ENCODE results near the gene CIB4. TPM values are rescaled to one million over a fixed set of nuclear protein-coding genes. Genes with fewer than 3 reads are reported as not detected.

The CIB4 gene
- total and polyA plus RNA-seq, 2 of the 4 experiments (the other 2 are of a cell fraction): not detected

DNA sequence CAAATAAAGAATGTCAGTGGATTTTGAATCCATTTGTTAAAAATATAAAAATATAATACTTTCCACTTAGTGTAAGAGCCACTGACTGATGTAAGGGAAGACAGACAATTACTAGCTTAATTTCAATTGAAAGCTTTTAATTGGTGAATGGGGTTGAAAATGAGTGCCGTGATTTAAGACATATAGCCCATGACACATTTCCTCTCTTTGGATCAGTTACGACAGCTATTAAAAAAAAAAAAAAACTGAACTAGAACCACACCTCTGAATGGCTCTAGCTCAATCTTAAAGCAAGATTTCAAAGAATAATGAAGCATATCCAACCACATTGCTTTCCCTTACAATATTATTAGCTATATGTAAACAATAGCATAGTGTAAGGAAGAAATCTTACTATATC, 44.0 kb downstream of the CIB4 start:
- H3K4me3 ChIP-seq (ENCODE audit: insufficient read depth, low read depth, low read length): no peak overlapping the region
- no peak overlapping the region for H3K18ac ChIP-seq (ENCODE audit: low read depth, low read length)
- ATAC-seq (ENCODE audit: low read depth): no peak
- in situ Hi-C loops (cut with MboI; ENCODE audit: low sequenced_read_pairs): no loop called here
- H3K9ac ChIP-seq (ENCODE audit: low read depth, low read length): no peak overlapping the region
- dilution Hi-C loops (cut with HindIII; ENCODE audit: low sequenced_read_pairs, unreplicated experiment): no loop called here
- H3K79me1 ChIP-seq (ENCODE audit: low read depth in 1 of 2, low read length in 2 of 2): no peaks in the 10 kb centered on the region
- ChIA-PET CTCF (interaction anchor here (0.9 to 1.1 kb wide), 3 partner anchors 19 to 149 kb away, joined by 3 to 5 read pairs (median 3); no protein-coding TSS in a partner anchor), POLR2A (ENCODE audit: unreplicated experiment) (interaction anchor here (0.5 kb wide), 1 partner anchor 174 kb away, joined by 5 read pairs; no protein-coding TSS in a partner anchor)
- H3K14ac ChIP-seq (replicated peaks; ENCODE audit: low read depth, low read length): no peak overlapping the region
- no peak overlapping the region for H2BK20ac ChIP-seq (ENCODE audit: low read depth, low read length)
- no TSS peak for BruUV-seq (replicated peaks)
- TF ChIP-seq BHLHE40 (IDR thresholded peaks at IDR 0.05; ENCODE audit: low read depth, low read length): no peak
- no peak for TF ChIP-seq NFE2L2 (IDR thresholded peaks at IDR 0.05; ENCODE audit: low read depth, low read length)
- no peak for TF ChIP-seq RCOR1 (IDR thresholded peaks at IDR 0.05; ENCODE audit: insufficient replicate concordance, low read length)
- TF ChIP-seq FOS (IDR thresholded peaks at IDR 0.05; ENCODE audit: low read depth, low read length): no peak
- H2AFZ ChIP-seq (replicated peaks; ENCODE audit: low read length, poor library complexity): no peak overlapping the region
- no peak overlapping the region for H3K4me2 ChIP-seq (ENCODE audit: low read depth, low read length)
- no peak overlapping the region for H2BK15ac ChIP-seq (ENCODE audit: low read depth, low read length)
- peaks cover 35% of the 10 kb centered on the region for H3K27me3 ChIP-seq (ENCODE audit: control insufficient read depth, insufficient read depth, low read length)
- no peaks in the 10 kb centered on the region for H4K20me1 ChIP-seq (ENCODE audit: insufficient read depth, low read length)
- no peaks in the 10 kb centered on the region for H3K4me1 ChIP-seq (ENCODE audit: control insufficient read depth, insufficient read depth, low read length)
- no peak overlapping the region for H3K27ac ChIP-seq (ENCODE audit: insufficient read depth, low read length)
- H3K36me3 ChIP-seq (ENCODE audit: control insufficient read depth, insufficient read depth, low read length): no peaks in the 10 kb centered on the region
- no CpG with 5 or more reads among the region's 2 CpGs for WGBS, 2 experiments (ENCODE audit: extremely low coverage in 2 of 2, insufficient read length in 1 of 2)
- no peak overlapping the region for H3K56ac ChIP-seq (ENCODE audit: extremely low read depth, insufficient read depth, low read length)
- no peak overlapping the region for H4K5ac ChIP-seq (ENCODE audit: low read depth, low read length)
- no peaks in the 10 kb centered on the region for H3K9me3 ChIP-seq (ENCODE audit: control insufficient read depth, insufficient read depth, low read length)
- intact Hi-C loops (cut with micrococcal nuclease): no loop called here
- no peak overlapping the region for H2BK120ac ChIP-seq (ENCODE audit: low read depth, low read length)
- H2AK9ac ChIP-seq (replicated peaks; ENCODE audit: low read depth, low read length, poor library complexity): no peak overlapping the region
- no peak overlapping the region for H2AK5ac ChIP-seq (ENCODE audit: low read depth, low read length)
- H4K8ac ChIP-seq (ENCODE audit: low read depth in 2 of 2, low read length in 2 of 2): no peak overlapping the region
- no peak overlapping the region for H2BK5ac ChIP-seq (ENCODE audit: low read depth, low read length, poor library complexity, severe bottlenecking)
- H3K23ac ChIP-seq (ENCODE audit: low read depth, low read length): no peak overlapping the region
- H3K9me1 ChIP-seq (ENCODE audit: insufficient read depth, low read length): no peaks in the 10 kb centered on the region
- H4K91ac ChIP-seq (ENCODE audit: insufficient read depth, low read depth, low read length): no peak overlapping the region
- no peak for DNase-seq
- H3K4ac ChIP-seq (ENCODE audit: low read depth, low read length): no peak overlapping the region

Measured in IMR-90 (cell line).